Measurements from ENCODE around the gene ZFP36. TPM values are rescaled to one million over a fixed set of nuclear protein-coding genes. Genes with fewer than 3 reads are reported as not detected.

The ZFP36 gene
- total RNA-seq, 1 experiment from 2014 or later: 1.9 TPM

DNA sequence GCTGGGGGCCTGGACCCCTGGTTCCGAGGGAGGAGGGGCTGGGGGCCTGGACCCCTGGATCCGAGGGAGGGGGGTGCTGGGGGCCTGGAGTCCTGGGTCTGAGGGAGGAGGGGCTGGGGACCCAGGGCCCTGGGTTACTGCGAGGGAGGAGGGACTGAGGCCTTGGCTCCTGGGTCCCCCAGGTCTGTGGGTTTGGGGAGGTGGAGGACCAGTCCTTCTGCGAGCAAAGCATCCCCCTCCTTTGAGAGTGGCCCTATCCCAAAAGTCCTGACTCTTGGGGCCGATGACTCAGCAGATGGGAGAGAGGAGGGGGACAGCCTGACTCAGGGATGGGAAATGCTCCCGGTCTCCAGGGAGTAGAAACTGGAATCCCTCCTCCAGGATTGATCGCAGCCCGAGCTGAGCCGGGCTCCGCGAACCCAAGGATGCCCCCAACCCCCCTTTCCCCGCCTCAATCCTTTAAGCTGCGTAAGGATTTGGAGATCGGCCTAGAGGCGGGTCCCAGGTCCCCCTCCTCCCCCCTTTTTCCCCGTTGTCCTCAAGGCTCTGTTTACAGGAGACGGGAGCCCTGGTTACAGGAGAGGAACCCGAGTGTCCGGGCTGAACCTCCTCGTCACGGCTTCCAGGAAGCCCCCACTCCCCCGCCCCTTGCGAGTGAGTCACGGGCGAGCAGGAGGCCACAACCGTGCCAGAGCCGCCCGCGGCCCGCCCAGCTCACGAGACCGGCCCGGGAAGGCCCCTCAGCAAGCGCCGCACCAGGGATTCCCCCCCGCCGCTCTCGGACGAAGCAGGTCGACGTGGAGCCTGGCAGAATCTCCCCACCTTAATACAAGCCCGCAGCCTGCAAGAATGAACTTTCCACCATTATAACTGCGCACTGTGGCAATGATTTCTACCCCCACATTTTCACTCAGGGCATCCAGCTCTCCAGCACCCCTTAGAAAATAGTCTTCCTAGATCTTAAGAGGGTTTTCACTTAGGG, 3.0 kb upstream of the ZFP36 start:
- in situ Hi-C loops (cut with HindIII; ENCODE audit: low sequenced_read_pairs): no loop called here
- DNase-seq (ENCODE audit: low spot score): peak; percentile 72

DNA sequence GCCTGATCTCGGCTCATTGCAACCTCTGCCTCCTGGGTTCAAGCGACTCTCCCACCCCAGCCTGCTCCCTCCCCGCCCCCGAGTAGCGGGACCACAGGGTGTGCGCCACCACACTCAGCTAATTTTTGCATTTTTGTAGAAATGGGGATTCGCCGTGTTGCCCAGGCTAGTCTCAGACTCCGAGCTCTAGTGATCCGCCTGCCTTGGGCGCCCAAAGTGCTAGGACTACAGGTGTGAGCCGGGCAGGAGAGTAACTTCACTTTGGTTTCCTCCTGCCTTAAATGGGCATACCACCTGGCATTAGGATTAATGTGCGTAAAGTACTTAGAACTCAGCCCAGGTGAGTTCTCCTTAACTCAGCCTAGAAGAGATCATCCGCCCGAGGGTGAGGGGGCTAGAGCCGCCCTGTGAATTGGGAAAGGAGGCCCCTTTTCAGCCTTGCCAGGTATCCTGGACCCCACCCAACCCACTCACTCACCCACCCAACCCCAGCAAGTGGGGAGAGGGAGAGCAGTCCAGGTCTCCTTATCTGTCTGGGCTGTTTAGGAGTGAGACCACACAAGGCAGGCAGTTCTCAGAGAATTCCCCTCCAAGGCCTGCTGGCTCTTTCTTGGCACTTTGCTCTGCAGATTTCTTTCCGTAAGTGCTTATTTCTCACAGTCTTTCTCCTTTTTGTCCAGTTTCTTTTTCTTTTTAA, 1.2 kb upstream of the ZFP36 start:
- no peak for DNase-seq (ENCODE audit: low spot score)
- in situ Hi-C loops (cut with HindIII; ENCODE audit: low sequenced_read_pairs): no loop called here

DNA sequence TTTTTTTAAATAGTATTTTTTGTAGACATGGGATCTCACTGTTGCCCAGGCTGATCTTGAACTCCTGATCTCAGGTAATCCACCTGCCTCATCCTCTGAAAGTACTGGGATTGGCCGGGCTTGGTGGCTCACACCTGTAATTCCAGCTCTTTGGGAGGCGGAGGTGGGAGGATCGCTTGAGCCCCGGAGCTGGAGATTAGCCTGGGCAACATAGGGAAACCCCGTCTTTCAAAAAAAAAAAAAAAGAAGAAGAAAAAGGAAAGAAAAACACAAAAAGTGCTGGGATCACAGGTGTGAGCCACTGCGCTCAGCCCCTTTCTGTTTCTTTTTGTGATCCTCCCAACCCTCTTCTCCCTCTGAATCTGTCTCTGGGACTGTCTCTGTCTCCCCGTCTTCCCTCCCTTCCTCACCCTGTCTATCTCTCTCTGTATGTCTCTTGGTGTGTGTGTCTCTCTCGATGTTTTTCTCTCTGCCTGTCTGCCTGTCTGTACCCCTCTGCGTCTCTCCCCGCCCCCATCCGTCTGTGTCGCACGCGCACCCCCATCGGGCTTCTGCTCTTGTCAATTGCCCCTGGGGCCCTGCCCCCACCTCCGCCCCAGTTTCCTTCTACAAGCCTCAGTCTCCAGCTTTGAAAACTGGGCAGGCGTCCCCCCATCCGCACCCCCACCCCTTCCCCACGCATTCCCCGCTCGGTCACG, 540 bp upstream of the ZFP36 start:
- peak; percentile 37 for DNase-seq (ENCODE audit: low spot score)
- in situ Hi-C loops (cut with HindIII; ENCODE audit: low sequenced_read_pairs): no loop called here

DNA sequence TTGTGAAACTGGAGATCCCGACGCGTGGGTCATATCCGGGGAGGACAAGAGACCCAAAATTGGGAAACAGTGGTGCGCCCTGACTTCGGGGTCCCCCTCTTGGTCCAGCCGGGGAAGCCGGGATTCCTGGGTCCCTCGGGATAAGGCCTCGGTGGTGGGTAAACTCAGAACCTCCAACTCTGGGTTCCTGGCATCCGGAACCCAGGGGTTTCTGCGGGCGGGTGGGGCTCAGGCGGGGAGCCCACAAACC, 688 bp downstream of the ZFP36 start:
- no peak for DNase-seq (ENCODE audit: low spot score)
- in situ Hi-C loops (cut with HindIII; ENCODE audit: low sequenced_read_pairs): no loop called here

DNA sequence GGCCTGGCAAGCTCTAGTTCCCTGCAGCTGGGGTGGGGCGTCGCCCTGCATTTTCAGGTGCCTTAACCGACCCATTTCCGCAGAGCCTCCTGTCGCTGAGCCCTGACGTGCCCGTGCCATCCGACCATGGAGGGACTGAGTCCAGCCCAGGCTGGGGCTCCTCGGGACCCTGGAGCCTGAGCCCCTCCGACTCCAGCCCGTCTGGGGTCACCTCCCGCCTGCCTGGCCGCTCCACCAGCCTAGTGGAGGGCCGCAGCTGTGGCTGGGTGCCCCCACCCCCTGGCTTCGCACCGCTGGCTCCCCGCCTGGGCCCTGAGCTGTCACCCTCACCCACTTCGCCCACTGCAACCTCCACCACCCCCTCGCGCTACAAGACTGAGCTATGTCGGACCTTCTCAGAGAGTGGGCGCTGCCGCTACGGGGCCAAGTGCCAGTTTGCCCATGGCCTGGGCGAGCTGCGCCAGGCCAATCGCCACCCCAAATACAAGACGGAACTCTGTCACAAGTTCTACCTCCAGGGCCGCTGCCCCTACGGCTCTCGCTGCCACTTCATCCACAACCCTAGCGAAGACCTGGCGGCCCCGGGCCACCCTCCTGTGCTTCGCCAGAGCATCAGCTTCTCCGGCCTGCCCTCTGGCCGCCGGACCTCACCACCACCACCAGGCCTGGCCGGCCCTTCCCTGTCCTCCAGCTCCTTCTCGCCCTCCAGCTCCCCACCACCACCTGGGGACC, 1.2 kb downstream of the ZFP36 start:
- in situ Hi-C loops (cut with HindIII; ENCODE audit: low sequenced_read_pairs): no loop called here
- DNase-seq (ENCODE audit: low spot score): no peak

DNA sequence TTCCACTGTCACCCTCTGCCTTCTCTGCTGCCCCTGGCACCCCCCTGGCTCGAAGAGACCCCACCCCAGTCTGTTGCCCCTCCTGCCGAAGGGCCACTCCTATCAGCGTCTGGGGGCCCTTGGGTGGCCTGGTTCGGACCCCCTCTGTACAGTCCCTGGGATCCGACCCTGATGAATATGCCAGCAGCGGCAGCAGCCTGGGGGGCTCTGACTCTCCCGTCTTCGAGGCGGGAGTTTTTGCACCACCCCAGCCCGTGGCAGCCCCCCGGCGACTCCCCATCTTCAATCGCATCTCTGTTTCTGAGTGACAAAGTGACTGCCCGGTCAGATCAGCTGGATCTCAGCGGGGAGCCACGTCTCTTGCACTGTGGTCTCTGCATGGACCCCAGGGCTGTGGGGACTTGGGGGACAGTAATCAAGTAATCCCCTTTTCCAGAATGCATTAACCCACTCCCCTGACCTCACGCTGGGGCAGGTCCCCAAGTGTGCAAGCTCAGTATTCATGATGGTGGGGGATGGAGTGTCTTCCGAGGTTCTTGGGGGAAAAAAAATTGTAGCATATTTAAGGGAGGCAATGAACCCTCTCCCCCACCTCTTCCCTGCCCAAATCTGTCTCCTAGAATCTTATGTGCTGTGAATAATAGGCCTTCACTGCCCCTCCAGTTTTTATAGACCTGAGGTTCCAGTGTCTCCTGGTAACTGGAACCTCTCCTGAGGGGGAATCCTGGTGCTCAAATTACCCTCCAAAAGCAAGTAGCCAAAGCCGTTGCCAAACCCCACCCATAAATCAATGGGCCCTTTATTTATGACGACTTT, 2.0 kb downstream of the ZFP36 start:
- in situ Hi-C loops (cut with HindIII; ENCODE audit: low sequenced_read_pairs): no loop called here
- DNase-seq (ENCODE audit: low spot score): peak; percentile 19

DNA sequence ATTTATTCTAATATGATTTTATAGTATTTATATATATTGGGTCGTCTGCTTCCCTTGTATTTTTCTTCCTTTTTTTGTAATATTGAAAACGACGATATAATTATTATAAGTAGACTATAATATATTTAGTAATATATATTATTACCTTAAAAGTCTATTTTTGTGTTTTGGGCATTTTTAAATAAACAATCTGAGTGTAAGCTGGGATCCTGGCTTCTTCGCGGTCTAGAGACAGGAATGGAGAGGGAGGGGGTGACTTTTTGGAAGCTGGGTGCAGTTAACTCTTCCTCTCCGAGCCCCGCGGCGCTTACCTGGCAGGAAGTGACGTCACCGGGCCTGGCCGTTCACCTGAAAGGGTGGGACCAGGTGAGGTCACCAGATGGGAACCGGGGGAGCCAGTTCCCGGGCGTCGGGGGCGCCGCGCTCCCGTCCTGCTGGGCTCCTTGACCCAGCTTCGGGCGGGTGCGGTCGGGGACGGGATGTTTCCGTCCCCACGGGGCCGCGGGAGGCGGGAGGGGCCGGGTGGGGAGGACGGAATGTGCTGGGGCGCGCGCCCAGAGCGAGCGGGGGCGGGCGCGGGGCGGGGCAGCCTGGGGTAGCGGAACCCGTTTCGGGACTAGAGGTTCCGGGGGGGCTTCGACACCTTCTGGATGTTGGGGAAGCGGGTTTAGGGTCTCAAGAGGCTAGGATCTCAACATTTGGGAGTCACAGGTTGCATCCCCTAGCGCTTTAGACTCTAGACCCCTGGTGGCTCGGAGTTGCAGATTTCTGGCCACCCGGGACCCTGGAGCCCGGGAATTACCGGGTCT, 2.8 kb downstream of the ZFP36 start:
- DNase-seq (ENCODE audit: low spot score): peak; percentile 79
- in situ Hi-C loops (cut with HindIII; ENCODE audit: low sequenced_read_pairs): no loop called here

DNA sequence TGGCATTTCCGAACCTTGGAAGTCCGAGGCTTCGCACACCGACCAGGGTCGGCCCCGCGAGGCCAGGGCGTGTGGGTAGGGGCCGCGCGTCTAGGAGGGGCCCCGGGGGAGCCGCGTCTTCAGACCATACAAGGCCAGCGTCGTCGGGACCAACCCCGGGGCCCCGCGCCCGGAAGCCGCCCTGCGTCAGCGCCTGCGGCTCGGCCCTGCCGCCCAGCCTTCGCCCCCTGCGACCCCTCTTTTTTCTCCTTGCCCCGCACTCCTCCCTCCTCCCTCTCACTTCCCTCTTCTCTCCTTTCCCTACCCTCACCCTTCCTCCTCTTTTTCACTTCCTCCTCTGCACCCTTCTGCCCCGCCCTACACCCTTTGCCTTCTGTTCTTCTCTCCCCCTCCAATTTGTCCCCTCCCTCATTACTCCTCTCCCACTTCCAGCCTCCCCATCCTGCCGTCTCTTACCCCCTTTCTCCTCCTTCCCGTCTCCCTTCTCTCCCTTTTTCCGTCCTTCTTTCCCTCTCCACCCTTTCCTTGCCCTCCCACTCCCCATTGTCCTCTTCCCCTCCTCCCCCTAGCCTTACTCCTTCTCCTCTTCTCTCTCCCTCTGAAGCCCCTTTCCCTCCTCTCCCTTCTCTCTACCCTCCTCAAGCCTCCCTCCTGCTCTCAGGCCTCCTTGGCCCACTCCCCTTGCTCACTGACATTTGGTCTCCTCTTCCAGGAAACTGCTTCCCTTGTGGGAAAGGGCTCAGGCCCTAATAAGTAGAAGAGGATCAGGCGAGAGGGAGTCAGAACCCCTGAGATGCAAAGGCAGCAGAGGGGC, 3.6 kb downstream of the ZFP36 start:
- in situ Hi-C loops (cut with HindIII; ENCODE audit: low sequenced_read_pairs): no loop called here
- peak; percentile 29 for DNase-seq (ENCODE audit: low spot score)

DNA sequence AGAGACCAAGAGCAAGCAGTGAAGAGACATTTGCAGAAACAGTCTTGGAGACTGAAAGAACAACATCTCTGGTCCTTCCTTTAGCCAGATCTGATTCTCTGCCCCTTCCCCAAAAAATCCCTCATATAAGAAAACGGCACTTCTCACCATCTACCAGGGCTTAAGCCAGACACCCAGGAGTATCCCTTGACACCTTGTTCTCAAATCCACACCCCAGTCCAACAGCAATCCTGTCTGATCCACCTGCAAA, 4.1 kb downstream of the ZFP36 start:
- no peak for DNase-seq (ENCODE audit: low spot score)
- in situ Hi-C loops (cut with HindIII; ENCODE audit: low sequenced_read_pairs): no loop called here

DNA sequence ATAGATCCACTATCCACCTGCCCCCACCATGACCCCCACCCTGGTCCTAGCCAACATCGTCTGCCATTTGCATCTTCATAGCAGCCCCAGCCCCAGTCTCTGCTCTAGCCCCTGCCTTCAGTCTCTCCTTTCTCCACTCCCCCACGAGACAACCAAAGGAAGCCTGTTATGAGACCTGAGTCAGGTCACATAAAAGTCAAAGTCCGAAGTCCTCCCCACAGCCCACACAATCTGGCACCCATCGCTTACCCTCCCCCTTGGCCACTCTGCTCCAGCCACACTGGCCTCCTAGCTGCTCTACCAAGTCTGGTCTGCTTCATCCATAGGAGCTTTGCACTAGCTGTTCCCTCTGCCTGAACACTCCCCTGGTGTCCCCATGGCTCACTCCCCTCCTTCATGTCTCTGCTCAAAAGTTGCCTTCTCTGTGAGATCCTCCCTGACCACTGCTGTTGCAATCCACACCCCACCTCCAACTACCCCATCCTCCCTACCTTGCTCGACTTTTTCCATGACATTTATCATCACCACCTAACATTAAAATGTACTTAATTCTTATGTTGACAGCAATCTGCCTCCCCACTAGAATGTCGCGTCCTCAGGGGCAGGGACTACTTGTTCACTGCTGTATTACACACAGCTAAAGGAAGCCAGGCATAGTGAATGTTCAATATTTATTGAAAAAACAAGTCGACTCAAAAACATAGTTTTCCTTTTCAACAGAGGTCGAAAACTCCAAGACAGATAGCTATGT, 4.6 kb downstream of the ZFP36 start:
- no peak for DNase-seq (ENCODE audit: low spot score)
- in situ Hi-C loops (cut with HindIII; ENCODE audit: low sequenced_read_pairs): no loop called here

DNA sequence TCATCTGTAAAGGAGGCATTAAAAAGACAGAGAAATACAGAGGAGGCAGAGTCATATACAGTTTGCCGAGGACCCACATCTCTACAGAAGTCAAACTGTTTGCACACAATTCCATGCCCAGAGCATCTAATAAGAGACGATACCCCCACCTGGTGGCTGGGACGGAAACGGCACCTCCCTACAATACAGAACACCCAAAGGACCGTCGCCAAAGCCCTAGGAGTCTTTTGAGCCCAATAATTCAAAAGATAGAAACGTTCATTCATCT, 5.1 kb downstream of the ZFP36 start:
- in situ Hi-C loops (cut with HindIII; ENCODE audit: low sequenced_read_pairs): no loop called here

DNA sequence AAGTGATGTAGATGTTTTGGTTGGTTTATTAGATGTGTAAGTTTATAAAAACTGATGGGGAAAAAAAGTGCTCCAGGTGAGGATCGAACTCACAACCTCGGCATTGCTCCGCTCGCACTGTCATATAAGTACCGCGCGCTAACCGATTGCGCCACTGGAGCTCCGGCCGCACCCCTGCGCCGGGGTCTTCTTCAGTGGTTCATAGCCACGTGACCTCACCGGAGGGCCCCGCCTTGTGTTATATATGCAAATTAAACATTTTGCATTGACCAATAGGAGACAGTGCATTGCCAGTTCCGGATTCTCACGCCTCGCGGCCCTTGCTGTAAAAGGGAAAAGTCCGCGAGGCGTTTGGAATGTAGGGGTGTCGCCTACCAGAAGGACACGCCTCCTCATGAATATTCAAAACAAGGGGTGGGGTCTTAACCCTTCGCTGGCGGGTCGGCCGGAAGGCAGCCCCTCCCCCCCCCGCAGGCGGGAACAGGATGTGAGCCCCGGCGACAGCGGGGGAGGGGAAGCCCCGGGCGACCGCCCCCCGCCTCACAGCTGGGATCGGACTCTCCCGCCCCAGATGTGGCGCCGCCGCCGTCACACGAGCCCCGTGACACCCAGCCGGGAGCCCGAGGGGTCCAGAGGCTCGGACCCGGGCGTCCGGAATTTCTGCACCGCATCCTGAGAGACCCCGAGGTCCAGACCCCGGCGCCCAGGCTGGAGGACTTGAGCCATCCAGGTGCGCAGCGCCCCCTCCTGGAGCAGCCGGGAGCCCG, 5.6 kb downstream of the ZFP36 start, which contains the start of gene PLEKHG2:
TSS of gene PLEKHG2 (plus strand) at position 570 of the 767 bp plus-strand sequence. CDS start 1,418 bp downstream, outside the sequence.
- in situ Hi-C loops (cut with HindIII; ENCODE audit: low sequenced_read_pairs): no loop called here
- DNase-seq (ENCODE audit: low spot score): peak; percentile 100

More for the DNA sequence above, 5.1 kb downstream of the ZFP36 start:
- peak; percentile 90 for DNase-seq (ENCODE audit: low spot score)

DNA sequence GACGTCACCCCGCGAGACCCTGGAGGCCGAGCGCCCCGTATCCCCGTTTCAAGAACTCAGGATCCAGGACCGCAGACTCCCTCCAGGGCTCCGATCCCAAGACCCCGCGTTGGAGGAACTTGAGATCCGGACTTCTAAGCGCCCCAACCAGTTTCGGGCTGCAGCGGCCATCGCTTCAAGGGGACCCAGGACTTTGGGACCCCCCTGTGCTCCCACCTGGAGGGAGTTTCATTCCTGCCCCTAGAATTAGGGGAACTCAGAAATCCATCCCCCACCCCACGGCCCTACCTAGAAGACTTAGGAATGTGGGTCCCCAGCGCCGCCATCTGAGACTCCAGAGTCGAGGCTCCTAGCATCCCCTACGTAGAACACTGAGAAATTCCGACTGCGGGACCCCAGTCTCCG, 6.2 kb downstream of the ZFP36 start:
- in situ Hi-C loops (cut with HindIII; ENCODE audit: low sequenced_read_pairs): no loop called here
- no peak for DNase-seq (ENCODE audit: low spot score)

DNA sequence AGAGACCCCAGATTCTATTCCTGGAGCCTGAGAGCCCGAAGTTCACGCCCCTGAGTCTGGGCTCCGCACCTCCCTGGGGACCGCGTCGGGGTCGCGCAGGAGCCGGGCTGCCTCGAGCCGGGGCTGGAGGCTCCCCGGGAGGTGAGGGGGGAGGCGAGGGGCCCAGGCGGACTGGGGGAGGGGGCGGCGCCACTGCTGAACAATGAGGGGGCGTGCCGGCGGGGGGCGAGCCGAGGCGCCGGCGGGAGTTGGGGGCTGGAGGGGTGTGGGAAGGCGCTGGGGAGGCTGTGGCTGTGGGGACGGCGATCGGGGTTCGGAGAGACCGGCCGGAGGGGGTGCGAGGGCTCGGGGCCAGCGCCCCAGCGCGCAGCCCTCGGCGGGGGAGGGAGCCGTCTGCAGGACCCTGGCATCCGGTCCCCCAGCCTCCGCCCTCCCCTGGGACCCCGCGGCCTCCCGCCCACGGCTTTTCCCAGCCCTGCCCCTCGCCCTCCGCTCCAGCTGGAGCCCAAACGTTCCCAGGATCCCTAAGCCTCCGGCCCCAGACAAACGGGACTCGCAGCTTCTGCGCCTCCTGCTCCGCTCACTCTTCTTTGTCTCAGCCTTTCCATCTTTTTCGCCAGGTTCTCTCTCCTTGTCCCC, 6.7 kb downstream of the ZFP36 start:
- DNase-seq (ENCODE audit: low spot score): no peak
- in situ Hi-C loops (cut with HindIII; ENCODE audit: low sequenced_read_pairs): no loop called here

DNA sequence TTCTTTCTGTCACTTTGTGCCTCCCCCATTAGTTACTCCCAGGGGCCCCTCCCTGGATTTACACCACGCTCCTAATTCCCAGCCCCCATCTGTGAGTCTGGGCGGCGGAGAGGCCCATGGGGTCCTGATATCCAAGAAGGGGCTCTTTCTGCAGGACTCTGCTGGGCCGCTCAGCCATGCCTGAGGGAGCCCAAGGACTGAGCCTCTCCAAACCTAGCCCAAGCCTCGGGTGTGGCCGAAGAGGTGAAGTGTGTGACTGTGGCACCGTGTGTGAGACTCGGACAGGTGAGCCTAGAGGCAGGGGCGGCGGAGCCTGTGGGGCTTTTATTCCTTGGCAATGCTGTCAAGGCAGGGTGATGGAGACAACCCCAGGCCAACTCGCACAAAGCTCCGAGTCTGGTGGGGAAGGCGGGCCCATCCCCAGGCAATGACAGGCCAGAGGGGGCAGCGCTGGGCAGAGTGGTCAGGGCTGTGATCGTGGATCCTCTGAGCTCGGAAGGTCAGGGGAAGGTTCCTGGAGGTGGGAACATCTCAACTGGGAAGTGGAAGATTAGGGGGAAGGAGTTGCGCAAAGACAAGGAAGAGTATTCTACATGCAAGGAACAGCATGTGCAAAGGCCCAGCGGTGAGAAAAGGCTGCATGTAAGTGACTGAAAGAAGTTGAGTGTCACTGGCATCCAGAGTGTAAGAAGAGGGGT, 7.4 kb downstream of the ZFP36 start:
- peak; percentile 39 for DNase-seq (ENCODE audit: low spot score)
- in situ Hi-C loops (cut with HindIII; ENCODE audit: low sequenced_read_pairs): no loop called here

All from G401 (cell line).